Fibroblast of the aortic adventitia (primary cell): Measurements from ENCODE around the gene FANCE. TPM values are rescaled to one million over a fixed set of nuclear protein-coding genes. Genes with fewer than 3 reads are reported as not detected.

ENCODE experiments used
- DNase-seq: peaks from one replicate; pipeline ENCODE4 v3.0.0-alpha.2; 2010; ENCODE audit warnings: low read depth
- H3K4me3 ChIP-seq: 2 replicates; pipeline ENCODE4 v1.5.1; 2011; ENCODE audit warnings: low read depth, mild to moderate bottlenecking, control low read depth, low read length, moderate library complexity
- CTCF ChIP-seq: IDR thresholded peaks from 2 replicates; pipeline ENCODE4 v1.5.1; 2011; ENCODE audit warnings: mild to moderate bottlenecking, low read length, control low read depth, inconsistent platforms; ENCODE audit not compliant: insufficient read depth
- total RNA-seq: library from RNA; depleted of rRNA; stranded (reverse); fragments of >200 nt; gene quantifications from 2 replicates; pipeline ENCODE4 v1.2.3, GENCODE V29; 2012; ENCODE audit warnings: low replicate concordance

The FANCE gene
- total RNA-seq, 1 donor = 7.7 TPM

- H3K4me3 ChIP-seq = no peak overlapping the region
- no peak for DNase-seq
- TF ChIP-seq CTCF = no peak
Measured at GRCh38 chr6:35488517-35488862, 36.4 kb downstream of the FANCE start.

GRCh38 chr6:35489066-35489465 is 36.9 kb downstream of the FANCE start:
- no peak for TF ChIP-seq CTCF
- no peak overlapping the region for H3K4me3 ChIP-seq
- DNase-seq = no peak

- H3K4me3 ChIP-seq = no peak overlapping the region
- no peak for TF ChIP-seq CTCF
- DNase-seq = peak; percentile 42
Measured at GRCh38 chr6:35489995-35490791, 38.1 kb downstream of the FANCE start.

- H3K4me3 ChIP-seq = no peak overlapping the region
- TF ChIP-seq CTCF = no peak
- no peak for DNase-seq
Measured at GRCh38 chr6:35490821-35491557, 38.9 kb downstream of the FANCE start.

- no peak for DNase-seq
- H3K4me3 ChIP-seq = no peak overlapping the region
- no peak for TF ChIP-seq CTCF
Measured at GRCh38 chr6:35491558-35492257, 39.6 kb downstream of the FANCE start.

GRCh38 chr6:35492258-35492973 is 40.3 kb downstream of the FANCE start:
- H3K4me3 ChIP-seq = no peak overlapping the region
- TF ChIP-seq CTCF = no peak
- DNase-seq = no peak
